Endothelial cell of umbilical vein (primary cell): ENCODE data around the gene LIPK. TPM values are rescaled to one million over a fixed set of nuclear protein-coding genes. Genes with fewer than 3 reads are reported as not detected.

Experiments
- BruUV-seq: library from RNA; stranded (reverse); fragments of 400-500 nt; replicated peaks from 2 replicates; lab custom pipeline; 2021; lab: Mats Ljungman, UMichigan
- CTCF ChIA-PET: fragments of 300-600, 350-600 bp; sonication (Branson Sonifier 250); formaldehyde crosslinking; loops from one replicate; lab custom pipeline; 2021; ENCODE audit warnings: antibody characterized with exemption, inconsistent platforms; lab: Charles Lee
- POLR2A ChIA-PET: fragments of 300-600, 350-600 bp; sonication (Branson Sonifier 250); formaldehyde crosslinking; loops from one replicate; lab custom pipeline; 2021; ENCODE audit warnings: antibody characterized with exemption, inconsistent platforms; lab: Charles Lee
- DNase-seq: peaks from one replicate; pipeline ENCODE4 v3.0.0-alpha.2; 2011; ENCODE audit warnings: low read depth, low spot score
- FAIRE-seq: peaks from 2 replicates; lab custom pipeline; 2011; peaks lifted over from hg19 to GRCh38; lab: Jason Lieb, UNC
- H2AFZ ChIP-seq: 2 replicates; pipeline ENCODE4 v1.6.0; 2012; ENCODE audit warnings: low read depth, low read length, control low read depth, inconsistent platforms
- H3K27ac ChIP-seq: 2 replicates; pipeline ENCODE4 v1.5.1; 2011; ENCODE audit warnings: low read depth, mild to moderate bottlenecking, control low read depth, low read length, moderate library complexity; ENCODE audit not compliant: insufficient read depth
- H3K27me3 ChIP-seq, 2 experiments: 2 replicates each; pipeline versions ENCODE4 v1.6.0 to v1.6.1; 2011; ENCODE audit warnings: low read length in 2 of 2, mixed read lengths in 1 of 2; ENCODE audit not compliant: control insufficient read depth in 2 of 2, insufficient read depth in 2 of 2
- H3K36me3 ChIP-seq, 2 experiments: 2 replicates in 1 of 2; 3 replicates in 1 of 2; pipeline ENCODE4 v1.5.1; 2011; ENCODE audit warnings: low read length in 2 of 2, mild to moderate bottlenecking in 1 of 2, moderate library complexity in 1 of 2; ENCODE audit not compliant: control insufficient read depth in 2 of 2, insufficient read depth in 2 of 2; ENCODE audit errors: extremely low read depth in 1 of 2
- H3K4me1 ChIP-seq: 3 replicates; pipeline ENCODE4 v1.5.1; 2011; ENCODE audit warnings: mild to moderate bottlenecking, low read length; ENCODE audit not compliant: control insufficient read depth, insufficient read depth; ENCODE audit errors: extremely low read depth
- H3K4me2 ChIP-seq: 2 replicates; pipeline ENCODE4 v1.6.1; 2011; ENCODE audit warnings: low read length, control low read depth, mixed read lengths; ENCODE audit not compliant: insufficient read depth
- H3K4me3 ChIP-seq, 3 experiments: fragments of 200-600 bp in 1 of 3; sonication (generic), shearing (Covaris generic) in 1 of 3; replicated peaks in 1 of 3; 2 replicates each; pipeline ENCODE4 v1.5.1; 2011 to 2016; ENCODE audit warnings: control low read depth in 3 of 3, low read length in 3 of 3, mild to moderate bottlenecking in 2 of 3, inconsistent platforms in 1 of 3, low read depth in 1 of 3, moderate library complexity in 1 of 3; ENCODE audit not compliant: insufficient read depth in 1 of 3
- H3K79me2 ChIP-seq: 2 replicates; pipeline ENCODE4 v1.6.0; 2012; ENCODE audit warnings: low read length, inconsistent platforms; ENCODE audit not compliant: control insufficient read depth, insufficient read depth
- H3K9ac ChIP-seq: replicated peaks from 2 replicates; pipeline ENCODE3; 2011; ENCODE audit warnings: low read length, control low read depth; ENCODE audit not compliant: insufficient read depth; ENCODE audit errors: extremely low read depth
- H3K9me1 ChIP-seq: replicated peaks from 3 replicates; pipeline ENCODE4 v1.6.0; 2011; ENCODE audit warnings: mild to moderate bottlenecking, low read length; ENCODE audit not compliant: control insufficient read depth, insufficient read depth; ENCODE audit errors: extremely low read depth
- H3K9me3 ChIP-seq: replicated peaks from 2 replicates; pipeline ENCODE4 v1.5.1; 2012; ENCODE audit warnings: low read length, inconsistent platforms; ENCODE audit not compliant: control insufficient read depth, insufficient read depth
- H4K20me1 ChIP-seq: replicated peaks from 2 replicates; pipeline ENCODE3; 2011; ENCODE audit warnings: mild to moderate bottlenecking, low read length; ENCODE audit not compliant: control insufficient read depth, insufficient read depth; ENCODE audit errors: extremely low read depth
- CTCF ChIP-seq, 2 donors: IDR thresholded peaks; 1 replicate in 1 of 2; 2 replicates in 1 of 2; pipeline ENCODE4 v1.5.1; 2011; ENCODE audit warnings: low read length in 2 of 2, mild to moderate bottlenecking in 2 of 2, moderate library complexity in 2 of 2, control low read depth in 1 of 2, inconsistent platforms in 1 of 2, low read depth in 1 of 2; ENCODE audit not compliant: insufficient read depth in 1 of 2; ENCODE audit errors: extremely low read depth in 1 of 2
- FOS ChIP-seq: IDR thresholded peaks from 2 replicates; pipeline ENCODE4 v1.6.1; 2011; ENCODE audit warnings: mild to moderate bottlenecking, low read length, moderate library complexity, borderline replicate concordance; ENCODE audit not compliant: insufficient read depth
- JUN ChIP-seq: IDR thresholded peaks from 2 replicates; pipeline ENCODE4 v1.6.1; 2011; ENCODE audit warnings: borderline replicate concordance, low read depth; ENCODE audit not compliant: insufficient read length, insufficient read depth
- MAX ChIP-seq: IDR thresholded peaks from 2 replicates; pipeline ENCODE4 v1.6.1; 2011; ENCODE audit not compliant: insufficient read depth, insufficient read length
- MYC ChIP-seq: IDR thresholded peaks from one replicate; pipeline ENCODE4 v1.6.1; 2011; ENCODE audit warnings: mild to moderate bottlenecking, low read depth, low read length
- POLR2AphosphoS5 ChIP-seq: IDR thresholded peaks from 2 replicates; pipeline ENCODE4 v1.6.1; 2012; ENCODE audit warnings: low read depth, mild to moderate bottlenecking, control low read depth, low read length, moderate library complexity; ENCODE audit not compliant: insufficient read depth
- dilution Hi-C: fragments of 300-500 bp; cut with MboI; formaldehyde crosslinking; loops from one replicate; pipeline ENCODE4 v1.15.0; 2019; ENCODE audit warnings: low sequenced_read_pairs; ENCODE audit not compliant: extremely low pct_ligation_motif_present
- intact Hi-C: fragments of 100-400 bp; cut with micrococcal nuclease; formaldehyde crosslinking; loops from one replicate; pipeline ENCODE4 v1.10.0; 2022
- polyA plus RNA-seq, 4 experiments: library from polyadenylated mRNA; depleted of rRNA in 3 of 4; stranded (reverse) in 3 of 4; unstranded in 1 of 4; fragments of >200 nt; gene quantifications; 2 replicates each; pipeline versions ENCODE4 v1.2.1 to v1.2.3, GENCODE V29; 2011 to 2012; ENCODE audit warnings: missing spikeins in 1 of 4
- total RNA-seq: library from RNA; stranded (reverse); gene quantifications from 2 replicates; pipeline ENCODE4 v1.2.3, GENCODE V29; 2021

Gene LIPK
- total and polyA plus RNA-seq, 2 donors (not counting 3 experiments of a cell fraction or from before 2014, with no cell fraction given) = not detected

- no TSS peak for BruUV-seq
- ChIA-PET POLR2A (no interaction called here), CTCF (interaction anchor here (1.3 to 4.9 kb wide), 2 partner anchors 12 to 98 kb away, joined by 6 to 21 read pairs; partner anchors contain the start of gene RNLS)
- H3K27ac ChIP-seq = peak overlapping the region; percentile 45
- H3K27me3 ChIP-seq = no peaks in the 10 kb centered on the region
- no peaks in the 10 kb centered on the region for H3K79me2 ChIP-seq
- no peak for TF ChIP-seq MYC
- no peak for TF ChIP-seq CTCF (IDR thresholded peaks at IDR 0.05; ENCODE audit: extremely low read depth in 1 of 2, insufficient read depth in 1 of 2, low read depth in 1 of 2, low read length in 2 of 2)
- TF ChIP-seq POLR2AphosphoS5 = peak; percentile 38
- peak; percentile 63 for TF ChIP-seq JUN
- no peak for TF ChIP-seq MAX
- TF ChIP-seq FOS = peak; percentile 58
- peaks cover 9% of the 10 kb centered on the region for H3K4me1 ChIP-seq
- no peak overlapping the region for H3K9ac ChIP-seq
- H3K4me3 ChIP-seq = no peak overlapping the region
- H3K36me3 ChIP-seq = no peaks in the 10 kb centered on the region
- intact Hi-C loops = loop anchor here (2.0 kb wide), 2 partner anchors 26 to 30 kb away; partner anchors contain the start of gene LIPK
- H3K9me3 ChIP-seq = no peaks in the 10 kb centered on the region
- H3K9me1 ChIP-seq = no peaks in the 10 kb centered on the region
- dilution Hi-C loops = no loop called here
- H3K4me2 ChIP-seq = peak overlapping the region; percentile 16
- H4K20me1 ChIP-seq = no peaks in the 10 kb centered on the region
- peak; percentile 42 for DNase-seq
- no peak overlapping the region for H2AFZ ChIP-seq
- no peak for FAIRE-seq
Observed at GRCh38 chr10:88680958-88681357, 25.1 kb upstream of the LIPK start.
